NCI-H226 (cell line): Measurements from ENCODE around the gene DCXR.

Experiments used
- DNase-seq: peaks from one replicate; pipeline ENCODE4 v3.0.0-alpha.2; 2015

DCXR gene

GRCh38 chr17:82037092-82037888 is at the start of gene DCXR:
Gene DCXR (minus strand): TSS chr17:82037697. CDS start chr17:82037682, 15 bp downstream.
- peak; percentile 94 for DNase-seq

DNA sequence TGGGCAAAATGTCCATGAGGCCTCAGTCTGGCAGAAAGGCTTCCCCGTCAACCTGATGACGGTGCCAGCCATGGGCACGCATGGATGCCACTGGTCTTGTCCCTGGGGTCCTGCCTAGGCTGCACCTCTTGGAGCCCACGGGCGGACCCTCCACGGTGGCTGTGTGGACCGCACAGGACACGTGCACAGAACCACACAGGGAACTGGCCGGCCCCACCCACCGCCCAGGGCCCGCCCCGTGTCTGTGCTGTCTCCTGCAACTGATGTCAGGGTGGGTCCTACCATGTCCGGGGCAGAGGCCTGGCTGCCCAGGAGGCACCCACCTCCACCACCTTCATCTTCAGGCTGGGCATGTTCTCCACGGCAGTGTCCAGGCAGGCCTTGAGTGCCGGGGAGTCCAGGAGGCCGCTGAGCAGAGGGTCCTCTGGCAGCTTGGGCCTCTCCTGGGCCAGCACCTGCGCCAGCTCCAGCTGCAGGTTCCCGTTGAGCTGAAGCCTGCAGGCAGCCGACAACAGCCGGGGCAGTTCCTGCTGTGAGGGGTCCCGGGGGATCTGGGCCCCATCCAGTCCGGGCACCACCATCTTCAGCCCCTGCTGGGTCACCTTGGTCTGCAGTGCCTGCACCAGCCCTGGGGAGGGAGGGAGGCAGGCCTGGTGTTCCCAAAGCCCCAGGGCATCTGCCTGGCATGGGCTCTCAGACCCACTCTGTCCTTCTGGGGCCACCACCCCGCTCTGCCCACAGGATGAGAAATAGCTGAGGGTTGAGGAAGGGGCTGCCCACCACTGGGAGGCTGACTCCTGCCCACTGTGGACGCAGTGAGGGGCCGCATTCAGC is 48.7 kb upstream of the DCXR start:
- DNase-seq = no peak

GRCh38 chr17:82085031-82085861 is 47.7 kb upstream of the DCXR start:
- no peak for DNase-seq

DNA sequence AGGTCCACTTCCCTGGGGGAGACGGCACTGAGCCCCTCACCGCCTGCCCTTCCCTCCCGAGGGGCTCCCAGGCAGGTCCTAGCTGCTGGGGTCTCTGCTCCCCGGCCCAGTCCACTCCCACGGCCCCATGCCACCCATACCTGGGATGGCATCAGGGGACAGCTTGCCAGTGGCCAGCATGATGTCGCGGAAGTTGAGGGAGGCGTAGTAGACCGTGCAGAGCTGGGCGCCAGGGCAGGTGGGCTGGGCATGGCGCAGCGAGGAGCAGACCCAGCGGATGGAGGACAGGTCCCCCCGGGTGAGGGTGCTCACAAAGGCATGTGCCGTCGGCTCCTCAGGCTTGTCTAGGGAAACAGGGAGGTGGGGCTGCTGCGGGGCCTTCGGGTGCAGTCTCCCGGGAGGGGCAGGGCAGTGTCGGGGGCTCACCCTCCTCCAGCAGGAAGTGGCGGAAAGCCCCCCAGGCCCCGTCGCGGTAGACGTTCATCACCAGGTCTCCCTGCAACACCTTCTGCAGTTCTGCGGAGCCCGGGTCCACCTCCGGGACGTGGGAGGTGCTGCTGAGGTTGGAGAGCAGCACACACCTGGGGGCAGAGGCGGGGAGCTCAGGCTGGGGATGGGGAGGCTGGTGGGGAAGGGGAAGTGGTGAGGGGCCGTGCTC is 47.0 kb upstream of the DCXR start:
- no peak for DNase-seq

DNA sequence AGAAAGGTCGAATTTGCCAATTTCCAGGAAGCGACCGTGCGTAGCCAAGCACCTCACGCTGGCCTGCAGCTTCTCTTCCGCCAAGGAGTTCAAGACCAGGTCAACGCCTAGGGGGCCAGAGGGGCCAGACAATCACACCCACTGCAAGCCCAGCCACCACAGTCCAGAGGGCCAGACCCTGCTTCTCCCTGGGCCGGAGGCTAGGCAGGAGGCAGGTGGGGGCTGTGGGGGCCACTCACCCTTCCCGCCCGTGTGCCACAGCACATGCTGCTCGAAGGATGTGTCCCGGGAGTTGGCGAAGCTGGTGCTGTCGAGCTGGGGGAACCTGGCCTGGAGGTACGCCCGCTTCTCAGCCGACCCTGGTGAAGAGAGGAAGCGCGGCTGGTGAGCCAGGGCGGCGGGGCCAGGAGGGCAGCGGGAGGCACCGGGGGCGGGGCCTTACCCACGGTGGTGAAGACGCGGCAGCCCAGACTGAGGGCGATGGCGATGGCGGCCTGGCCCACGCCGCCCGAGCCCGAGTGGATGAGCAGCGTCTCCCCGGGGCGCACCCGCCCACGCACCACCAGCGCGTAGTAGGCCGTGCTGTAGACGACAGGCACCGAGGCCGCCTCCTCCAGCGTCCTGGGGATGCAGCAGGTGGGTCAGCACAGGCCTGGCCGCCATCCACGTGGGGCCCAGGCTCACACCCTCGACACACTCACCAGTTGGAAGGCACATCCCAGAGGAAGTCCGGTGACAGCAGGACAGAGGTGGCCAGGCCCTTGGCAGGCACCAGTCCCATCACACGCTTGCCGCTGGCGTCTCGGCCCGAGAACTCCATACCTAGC is 46.2 kb upstream of the DCXR start:
- no peak for DNase-seq

DNA sequence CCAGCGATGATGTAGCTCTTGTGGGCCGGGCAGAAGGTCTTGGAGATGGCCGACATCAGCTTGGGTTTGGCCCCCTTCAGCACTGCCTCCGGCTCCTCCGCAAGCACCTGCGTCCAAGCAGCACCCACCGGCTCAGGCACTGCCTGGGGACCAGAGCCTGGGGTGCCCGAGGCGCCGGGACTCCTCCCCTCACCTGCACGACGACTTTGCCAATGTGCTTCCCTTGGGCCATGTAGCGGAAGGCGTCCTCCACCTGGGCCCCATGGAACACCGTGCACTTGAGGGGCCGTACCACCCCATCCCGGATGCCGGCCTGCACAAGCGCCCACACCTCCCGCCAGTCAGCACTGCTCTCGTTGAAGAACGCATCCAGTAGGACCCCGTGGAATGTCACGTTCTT is 45.5 kb upstream of the DCXR start:
- no peak for DNase-seq

DNA sequence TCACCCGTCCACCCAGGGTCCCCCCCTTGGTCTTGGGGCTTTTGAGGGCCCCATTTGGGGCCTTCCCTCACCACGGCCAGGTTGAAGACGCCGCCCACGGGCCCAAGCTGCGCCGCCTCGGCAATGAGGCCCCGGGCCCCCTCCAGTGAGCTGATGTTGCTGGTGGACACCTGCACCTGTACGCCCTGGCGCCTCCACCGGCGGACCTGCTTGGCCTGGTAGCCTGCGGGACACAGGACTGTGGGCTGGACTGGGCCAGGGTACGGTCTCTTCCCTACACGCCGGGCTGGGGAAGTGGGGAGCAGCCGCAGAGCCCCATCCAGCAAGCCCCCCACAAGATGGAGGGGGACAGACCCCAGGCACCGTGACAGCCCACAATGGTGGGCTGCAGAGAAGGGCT is 45.0 kb upstream of the DCXR start:
- no peak for DNase-seq

DNA sequence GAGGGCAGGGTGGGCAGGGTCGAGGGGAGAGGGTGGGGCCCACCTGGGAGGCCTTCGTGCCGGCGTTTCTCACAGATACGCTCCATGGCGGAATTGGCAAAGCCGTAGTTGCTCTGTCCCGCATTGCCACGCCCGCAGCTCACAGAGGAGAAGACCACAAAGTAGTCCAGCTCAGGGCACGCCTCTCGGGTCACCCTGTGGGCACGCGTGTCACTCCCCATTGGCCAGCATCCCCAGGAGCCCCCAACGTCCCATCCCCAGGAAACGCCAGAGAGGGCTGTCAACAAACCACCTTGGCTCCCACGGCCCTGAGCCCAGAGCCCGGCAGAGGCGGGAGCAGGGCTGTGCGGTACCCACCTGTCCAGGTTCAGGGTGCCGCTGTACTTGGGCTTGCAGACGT is 44.5 kb upstream of the DCXR start:
- no peak for DNase-seq

- DNase-seq = no peak
These were observed 44.0 kb upstream of the DCXR start for GRCh38 chr17:82081546-82081945.

- no peak for DNase-seq
These were observed 43.4 kb upstream of the DCXR start for GRCh38 chr17:82080789-82081464.

DNA sequence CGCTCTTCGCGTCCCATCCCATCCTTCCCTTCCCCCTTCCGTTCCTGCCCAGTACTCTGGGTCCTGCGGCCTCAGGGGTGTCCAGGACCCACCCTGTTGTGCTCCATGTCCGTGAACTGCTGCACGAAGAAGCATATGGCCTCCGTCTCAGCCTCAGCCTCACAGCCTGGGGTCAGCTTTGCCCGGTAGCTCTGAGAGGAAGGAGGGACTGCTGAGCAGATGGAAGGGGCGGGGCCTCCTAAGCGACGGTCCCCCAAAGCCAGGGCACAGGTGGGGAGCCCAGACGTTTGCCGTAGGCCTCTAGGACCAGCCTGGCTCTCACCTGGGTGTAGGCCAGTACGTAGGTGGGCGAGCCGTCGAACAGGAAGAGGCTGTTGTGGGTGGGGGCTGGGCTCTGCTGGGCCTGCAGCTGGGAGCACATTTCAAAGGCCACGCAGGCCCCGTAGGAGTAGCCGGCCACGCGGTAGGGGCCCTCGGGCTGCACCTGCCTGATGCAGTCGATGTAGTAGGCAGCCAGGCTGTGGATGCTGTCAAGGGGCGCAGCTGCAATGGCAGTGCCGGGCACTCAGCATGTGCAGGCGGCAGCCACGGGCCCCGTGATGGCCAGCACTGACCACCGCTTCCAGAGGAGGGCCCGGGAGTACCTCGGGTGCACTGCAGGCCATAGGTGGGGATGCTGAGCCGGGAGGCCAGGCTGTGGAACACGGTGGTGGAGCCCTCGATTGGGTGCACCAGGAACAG is 42.7 kb upstream of the DCXR start:
- DNase-seq = no peak

DNA sequence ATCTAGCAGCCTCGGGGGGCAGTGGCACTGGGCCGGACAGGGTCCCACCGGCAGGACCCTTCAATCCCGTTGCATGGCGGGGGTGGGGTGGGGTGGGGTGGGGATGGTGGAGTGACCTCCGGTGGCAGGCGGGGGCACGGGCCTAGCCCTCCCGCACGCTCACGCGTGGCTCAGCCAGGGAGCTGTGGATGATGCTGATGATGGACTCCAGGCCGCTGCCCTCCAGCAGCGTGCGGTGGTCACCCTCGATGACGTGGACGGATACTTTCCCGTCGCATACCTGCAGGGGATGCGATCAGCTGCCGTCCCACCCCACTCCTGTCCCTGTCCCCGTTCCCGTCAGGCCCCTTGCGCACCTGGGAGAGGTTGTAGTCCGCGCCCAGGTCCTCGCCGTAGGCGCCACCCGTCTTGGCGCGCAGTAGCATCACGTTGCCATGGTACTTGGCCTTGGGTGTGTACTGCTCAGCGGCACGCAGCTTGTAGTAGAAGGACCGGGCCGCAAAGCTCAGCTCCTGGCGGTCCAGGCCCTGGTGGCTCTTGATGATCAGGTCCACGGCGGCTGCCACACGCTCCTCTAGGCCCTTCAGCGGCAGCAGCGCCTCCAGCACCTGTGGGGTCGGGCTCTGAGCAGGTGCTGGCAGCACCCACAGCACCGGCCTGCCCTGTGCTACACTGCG is 41.6 kb upstream of the DCXR start:
- DNase-seq = no peak

- DNase-seq = no peak
These were observed 40.9 kb upstream of the DCXR start for GRCh38 chr17:82078433-82078832.

DNA sequence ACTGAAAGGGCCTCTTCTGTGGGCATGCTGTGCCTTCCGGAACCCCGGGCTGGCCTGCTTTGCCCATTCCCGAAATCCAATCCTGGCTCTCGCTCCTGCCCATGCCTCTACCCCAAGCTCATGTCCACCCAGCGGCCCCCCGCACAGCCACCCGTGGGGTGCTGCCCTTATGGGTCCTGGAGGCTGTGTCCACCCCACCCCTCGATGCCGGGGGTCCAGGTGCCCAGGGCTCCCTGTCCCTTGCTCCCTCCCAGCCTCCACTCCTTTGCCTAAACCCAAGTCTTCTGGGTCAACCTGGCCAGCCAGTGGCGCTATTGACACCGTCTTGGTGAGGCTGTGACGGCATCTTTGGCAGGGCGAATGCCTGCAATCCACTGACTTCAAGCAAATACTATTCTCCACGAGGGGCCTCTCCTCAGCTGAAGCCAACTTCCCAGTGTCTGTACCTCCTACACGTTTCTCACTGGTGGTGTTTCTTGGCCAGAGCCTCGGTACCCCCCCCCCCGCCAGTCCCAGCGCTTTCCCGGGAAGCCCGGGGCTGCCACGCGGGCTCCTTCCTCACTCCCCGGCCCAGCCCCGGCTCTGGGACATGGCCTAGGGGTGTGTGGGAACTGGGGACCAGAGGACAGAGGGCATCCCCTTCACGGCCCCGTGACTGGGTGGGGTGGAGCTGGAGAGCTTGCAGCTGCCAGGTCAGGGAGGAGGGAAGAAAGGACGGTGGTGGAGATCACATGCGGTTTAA is 40.3 kb upstream of the DCXR start:
- DNase-seq = no peak

DNA sequence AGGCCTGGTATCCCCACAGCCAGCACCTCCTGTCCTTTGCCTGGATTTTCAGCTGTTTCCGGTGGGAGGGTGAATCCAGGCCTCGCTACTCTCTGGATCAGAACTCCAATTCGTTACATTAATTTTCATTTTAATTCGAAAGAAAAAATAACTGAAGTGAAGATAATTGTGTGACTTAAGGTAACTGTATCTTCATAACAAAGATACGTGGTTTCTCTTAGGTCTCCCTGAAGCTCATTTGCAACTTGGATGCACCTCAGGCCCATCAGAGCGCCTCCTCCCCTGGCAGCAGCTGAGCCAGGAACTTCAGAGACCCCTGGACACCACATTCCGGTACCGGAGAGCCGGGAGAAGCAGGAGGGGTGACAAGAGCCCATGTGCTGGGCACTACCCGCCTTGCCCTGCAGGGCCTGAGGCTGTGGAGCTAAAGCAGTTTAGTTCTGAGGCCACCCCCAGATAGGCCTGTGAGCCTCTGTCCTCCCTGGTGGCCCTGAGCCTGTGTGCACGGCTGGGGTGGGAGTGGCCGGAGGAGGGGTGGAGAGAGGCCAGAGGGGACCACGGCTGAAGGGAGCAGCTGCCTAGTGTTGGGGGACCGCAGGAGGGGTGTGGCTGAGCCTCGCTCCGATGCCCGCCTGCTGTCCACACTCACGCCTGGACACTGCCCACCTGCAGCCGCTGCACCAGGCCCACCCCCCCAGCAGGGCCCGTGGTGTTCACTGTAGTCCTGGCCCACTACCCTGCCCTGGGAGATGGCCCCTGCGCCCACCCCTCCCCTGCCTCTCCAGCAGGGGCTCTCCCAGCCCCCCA is 39.5 kb upstream of the DCXR start:
- no peak for DNase-seq

DNA sequence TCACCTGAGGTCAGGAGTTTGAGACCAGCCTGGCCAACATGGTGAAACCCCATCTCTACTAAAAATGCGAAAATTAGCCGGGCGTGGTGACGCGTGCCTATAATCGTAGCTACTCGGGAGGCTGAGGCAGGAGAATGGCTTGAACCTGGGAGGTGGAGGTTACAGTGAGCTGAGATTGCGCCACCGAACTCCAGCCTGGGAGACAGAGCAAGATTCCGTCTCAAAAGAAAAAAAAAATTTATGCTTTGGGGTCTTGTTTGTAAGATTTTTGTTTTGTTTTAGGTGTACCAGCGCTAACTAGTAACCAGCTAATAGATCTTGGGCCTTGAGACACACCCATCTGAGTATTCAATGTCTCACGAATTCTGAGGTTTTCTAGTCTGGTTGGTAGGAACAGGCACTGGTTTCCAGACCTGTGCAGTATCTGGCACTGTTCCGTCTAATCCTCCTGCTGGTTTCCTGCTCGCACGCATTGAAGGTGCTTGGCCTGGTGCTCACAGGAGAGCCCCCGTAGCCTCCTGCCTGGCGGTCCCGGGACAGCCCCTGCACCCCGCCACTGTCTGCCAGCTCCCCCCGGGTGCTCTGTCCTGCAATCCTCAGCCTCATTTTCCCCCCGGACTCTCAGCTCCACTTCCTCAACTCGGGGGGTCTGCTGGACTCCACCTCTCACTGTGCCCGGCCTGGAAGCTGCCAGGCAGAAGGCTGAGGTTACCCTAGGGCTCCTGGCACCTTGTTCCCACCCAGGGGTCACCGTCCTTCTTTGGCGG is 38.7 kb upstream of the DCXR start:
- no peak for DNase-seq

DNA sequence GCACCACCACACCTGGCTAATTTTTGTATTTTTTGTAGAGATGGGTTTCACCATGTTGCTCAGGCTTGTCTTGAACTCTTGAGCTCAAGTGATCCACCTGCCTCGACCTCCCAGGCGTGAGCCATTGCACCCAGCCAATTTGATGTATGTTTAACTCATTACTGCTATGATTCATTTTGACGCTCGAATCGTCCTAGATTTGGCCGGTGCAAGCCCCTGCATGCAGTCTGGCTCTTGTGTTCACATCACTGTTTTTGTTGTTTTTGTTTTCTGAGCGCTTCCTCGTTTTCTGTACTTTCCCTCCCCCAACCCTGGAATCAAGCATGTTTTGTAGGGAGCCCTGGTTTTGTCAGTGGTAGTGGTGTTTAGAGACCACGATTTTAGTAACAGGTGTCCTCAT is 35.9 kb upstream of the DCXR start:
- no peak for DNase-seq
